ENCODE results near the gene LEMD2.

GRCh38 chr6:33727126-33727525, 61.8 kb downstream of the LEMD2 start:
- TF ChIP-seq CTCF (IDR thresholded peaks at IDR 0.05; ENCODE audit: low read depth, low read length, poor library complexity, severe bottlenecking), result no peak
- no peak for TF ChIP-seq EZH2phosphoT487 (IDR thresholded peaks at IDR 0.05; ENCODE audit: borderline replicate concordance, low read length)
